ENCODE results near the gene CTSC. TPM values are rescaled to one million over a fixed set of nuclear protein-coding genes. Genes with fewer than 3 reads are reported as not detected.

The CTSC gene
- total RNA-seq, 4 donors from 2014 or later = 22.1 to 59.0 (median 24.9) TPM

DNA sequence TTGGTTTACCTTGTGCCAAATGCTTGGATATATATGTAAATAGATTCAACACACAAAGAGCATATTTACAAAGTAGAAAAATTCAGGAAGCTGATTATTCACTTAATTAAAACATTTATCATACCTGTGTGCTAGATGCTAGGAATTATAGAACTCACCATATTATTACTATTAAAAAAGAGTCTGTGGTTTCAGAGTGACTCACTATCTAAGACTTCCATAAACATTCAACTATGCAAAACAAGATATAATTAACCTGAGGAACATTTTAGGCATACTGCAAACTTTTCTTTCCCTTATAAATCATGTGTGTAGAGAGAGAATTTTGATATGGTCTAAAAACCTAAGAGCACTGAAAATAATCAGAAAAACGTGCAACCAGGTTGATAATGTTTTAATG, 27.3 kb downstream of the CTSC start:
- no peak overlapping the region for H3K27ac ChIP-seq (replicated peaks in 1 of 4)
- no peak for TF ChIP-seq POLR2AphosphoS5 (IDR thresholded peaks at IDR 0.05)
- no peak for TF ChIP-seq EP300 (IDR thresholded peaks at IDR 0.05)
- TF ChIP-seq POLR2A (IDR thresholded peaks at IDR 0.05; ENCODE audit: low read depth) = no peak
- TF ChIP-seq CTCF (IDR thresholded peaks at IDR 0.05) = no peak
- H3K27me3 ChIP-seq = no peaks in the 10 kb centered on the region
- 63% methylated on average over 1 of the region's 1 CpG for WGBS
- no peaks in the 10 kb centered on the region for H3K4me1 ChIP-seq
- no peak overlapping the region for H3K4me3 ChIP-seq
- no peak for DNase-seq (ENCODE audit: extremely low spot score)
- no peaks in the 10 kb centered on the region for H3K9me3 ChIP-seq
- peaks cover 0 to 26% (median 2%) of the 10 kb centered on the region in 4 donors for H3K36me3 ChIP-seq
- intact Hi-C loops (cut with DNase I) = no loop called here

DNA sequence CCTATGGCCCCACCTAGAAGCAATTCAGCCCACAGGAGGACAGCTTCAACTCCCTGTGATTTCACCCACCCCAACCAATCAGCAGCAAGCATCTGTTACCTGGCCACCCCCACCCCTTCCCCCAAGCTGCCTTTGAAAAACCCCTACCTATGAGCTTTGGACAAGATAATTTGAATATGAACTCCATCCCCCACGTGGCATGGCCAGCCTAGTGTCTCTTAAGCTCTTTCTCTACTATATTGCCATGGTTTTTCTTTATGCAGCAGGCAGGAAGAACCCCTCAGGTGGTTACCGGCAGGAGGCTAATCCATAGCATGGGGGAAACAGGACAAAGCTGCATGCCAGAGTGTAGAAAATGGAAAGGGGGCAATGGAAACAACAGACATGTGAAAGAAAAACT, 29.0 kb downstream of the CTSC start:
- H3K4me1 ChIP-seq = no peaks in the 10 kb centered on the region
- no peak for TF ChIP-seq POLR2A (IDR thresholded peaks at IDR 0.05; ENCODE audit: low read depth)
- no peak for TF ChIP-seq POLR2AphosphoS5 (IDR thresholded peaks at IDR 0.05)
- TF ChIP-seq EP300 (IDR thresholded peaks at IDR 0.05) = no peak
- no peak for TF ChIP-seq CTCF (IDR thresholded peaks at IDR 0.05)
- H3K9me3 ChIP-seq = no peaks in the 10 kb centered on the region
- H3K27me3 ChIP-seq = no peaks in the 10 kb centered on the region
- WGBS = 79% methylated on average over 2 of the region's 2 CpGs
- no peak overlapping the region for H3K27ac ChIP-seq (replicated peaks in 1 of 4)
- H3K36me3 ChIP-seq = peaks cover 0 to 30% (median 2%) of the 10 kb centered on the region in 4 donors
- DNase-seq (ENCODE audit: extremely low spot score) = no peak
- no peak overlapping the region for H3K4me3 ChIP-seq
- intact Hi-C loops (cut with DNase I) = no loop called here

DNA sequence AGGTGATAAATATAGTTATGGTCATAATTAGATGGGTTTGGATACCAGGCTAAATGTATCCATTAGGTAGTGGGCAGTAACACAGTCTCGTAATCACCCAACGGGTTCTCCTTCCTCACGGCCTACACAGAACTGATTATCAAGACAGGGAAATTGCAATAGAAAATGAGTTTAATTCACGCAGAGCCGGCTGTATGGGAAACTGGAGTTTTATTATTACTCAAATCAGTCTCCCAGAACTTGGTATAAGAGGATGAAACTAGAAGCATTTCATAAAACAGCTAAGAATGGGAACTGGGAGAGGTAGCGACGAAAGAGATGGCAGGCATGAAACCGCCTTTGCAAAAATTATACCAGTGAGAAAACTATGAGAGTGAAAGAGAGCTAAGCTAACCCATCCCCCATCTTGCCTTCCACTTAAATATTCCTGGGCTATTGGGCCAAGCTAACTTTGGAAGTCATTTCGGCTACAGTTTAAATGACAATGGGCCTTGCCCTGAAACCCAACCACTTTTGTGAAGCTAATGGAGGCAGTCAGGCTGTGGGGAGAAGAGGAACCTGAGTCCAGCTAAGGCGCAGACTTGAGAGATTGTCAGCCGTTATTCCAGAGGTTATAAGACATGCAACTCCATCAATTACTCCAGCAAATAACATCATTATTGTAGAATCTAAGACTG, 29.6 kb downstream of the CTSC start:
- intact Hi-C loops (cut with DNase I) = no loop called here
- TF ChIP-seq POLR2A (IDR thresholded peaks at IDR 0.05; ENCODE audit: low read depth) (no peak), CTCF (IDR thresholded peaks at IDR 0.05) (no peak), EP300 (IDR thresholded peaks at IDR 0.05) (no peak), POLR2AphosphoS5 (IDR thresholded peaks at IDR 0.05) (no peak)
- Histone ChIP-seq H3K27ac (replicated peaks in 1 of 4) (no peak overlapping the region), H3K4me3 (no peak overlapping the region), H3K9me3 (no peaks in the 10 kb centered on the region), H3K27me3 (no peaks in the 10 kb centered on the region), H3K36me3 (peaks cover 0 to 30% (median 2%) of the 10 kb centered on the region in 4 donors), H3K4me1 (no peaks in the 10 kb centered on the region)
- DNase-seq (ENCODE audit: extremely low spot score) = no peak
- 92% methylated on average over 11 of the region's 11 CpGs for WGBS

DNA sequence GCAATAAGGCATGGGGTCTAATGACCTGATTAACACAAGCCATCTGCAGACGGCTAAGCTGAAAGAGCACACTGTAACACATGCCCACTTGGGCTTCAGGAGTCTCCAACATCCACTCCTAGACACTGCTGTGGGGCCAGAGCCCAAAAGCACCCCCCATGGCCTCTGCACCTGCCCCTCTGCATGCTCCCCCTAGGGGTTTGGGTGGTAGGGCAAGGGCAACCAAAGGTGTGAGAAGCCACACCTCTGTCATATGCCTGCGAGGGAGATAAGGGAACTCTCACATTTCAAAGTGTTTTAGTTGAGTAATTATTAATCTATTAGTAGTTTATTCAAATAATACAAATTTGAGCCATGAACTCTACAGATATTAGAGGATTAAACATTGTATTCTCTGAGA, 30.8 kb downstream of the CTSC start:
- 94% methylated on average over 1 of the region's 2 CpGs for WGBS
- H3K27ac ChIP-seq (replicated peaks in 1 of 4) = no peak overlapping the region
- no peaks in the 10 kb centered on the region for H3K9me3 ChIP-seq
- intact Hi-C loops (cut with DNase I) = no loop called here
- no peak overlapping the region for H3K4me3 ChIP-seq
- no peaks in the 10 kb centered on the region for H3K27me3 ChIP-seq
- DNase-seq (ENCODE audit: extremely low spot score) = no peak
- H3K36me3 ChIP-seq = peaks cover 0 to 30% (median 2%) of the 10 kb centered on the region in 4 donors
- TF ChIP-seq CTCF (IDR thresholded peaks at IDR 0.05) (no peak), EP300 (IDR thresholded peaks at IDR 0.05) (no peak), POLR2AphosphoS5 (IDR thresholded peaks at IDR 0.05) (no peak)
- H3K4me1 ChIP-seq = no peaks in the 10 kb centered on the region

- peaks cover 0 to 30% (median 2%) of the 10 kb centered on the region in 4 donors for H3K36me3 ChIP-seq
- H3K27me3 ChIP-seq = no peaks in the 10 kb centered on the region
- 87% methylated on average over 1 of the region's 1 CpG for WGBS
- H3K4me3 ChIP-seq = no peak overlapping the region
- TF ChIP-seq POLR2A (IDR thresholded peaks at IDR 0.05; ENCODE audit: low read depth) (no peak), CTCF (IDR thresholded peaks at IDR 0.05) (no peak), EP300 (IDR thresholded peaks at IDR 0.05) (no peak), POLR2AphosphoS5 (IDR thresholded peaks at IDR 0.05) (no peak)
- intact Hi-C loops (cut with DNase I) = no loop called here
- DNase-seq (ENCODE audit: extremely low spot score) = no peak
- H3K4me1 ChIP-seq = no peaks in the 10 kb centered on the region
- no peaks in the 10 kb centered on the region for H3K9me3 ChIP-seq
- no peak overlapping the region for H3K27ac ChIP-seq (replicated peaks in 1 of 4)
These were observed 32.1 kb downstream of the CTSC start for GRCh38 chr11:88305430-88305829.
